ENCODE measurements around the gene MMP3. TPM values are rescaled to one million over a fixed set of nuclear protein-coding genes. Genes with fewer than 3 reads are reported as not detected.

MMP3 gene
- total RNA-seq, 1 experiment from 2014 or later: not detected

- H3K79me2 ChIP-seq (ENCODE audit: insufficient read depth, low read length): no peaks in the 10 kb centered on the region
- no peaks in the 10 kb centered on the region for H3K9me2 ChIP-seq (ENCODE audit: insufficient read depth)
- H3K4me1 ChIP-seq (ENCODE audit: control insufficient read depth in 1 of 2, insufficient read depth in 2 of 2, low read length in 2 of 2): no peaks in the 10 kb centered on the region
- no peak for TF ChIP-seq FOSL1 (IDR thresholded peaks at IDR 0.05; ENCODE audit: low read depth)
- no peak for TF ChIP-seq SIN3A (IDR thresholded peaks at IDR 0.05; ENCODE audit: low read depth)
- no peak for TF ChIP-seq POLR2AphosphoS5 (IDR thresholded peaks at IDR 0.05; ENCODE audit: low read depth, low read length)
- TF ChIP-seq MAX (IDR thresholded peaks at IDR 0.05): no peak
- TF ChIP-seq EGR1 (IDR thresholded peaks at IDR 0.05; ENCODE audit: low read depth): no peak
- TF ChIP-seq CBX3 (IDR thresholded peaks at IDR 0.05; ENCODE audit: low read depth): no peak
- TF ChIP-seq SRF (IDR thresholded peaks at IDR 0.05; ENCODE audit: low read depth): no peak
- no peak for TF ChIP-seq ZNF274 (IDR thresholded peaks at IDR 0.05; ENCODE audit: low read depth, low read length)
- no peak for TF ChIP-seq ZBTB33 (IDR thresholded peaks at IDR 0.05; ENCODE audit: extremely low read depth, insufficient replicate concordance, low read length)
- TF ChIP-seq ELF1 (IDR thresholded peaks at IDR 0.05; ENCODE audit: borderline replicate concordance, low read depth): no peak
- TF ChIP-seq CEBPB (IDR thresholded peaks at IDR 0.05; ENCODE audit: low read depth): no peak
- TF ChIP-seq YY1 (IDR thresholded peaks at IDR 0.05; ENCODE audit: extremely low read depth, insufficient replicate concordance, low read depth, low read length): no peak
- TF ChIP-seq ATF3 (IDR thresholded peaks at IDR 0.05): no peak
- no peak for TF ChIP-seq RAD21 (IDR thresholded peaks at IDR 0.05; ENCODE audit: low read depth)
- no peak for TF ChIP-seq REST (IDR thresholded peaks at IDR 0.05; ENCODE audit: low read depth)
- ATAC-seq (no peak), DNase-seq (ENCODE audit: low read depth, low spot score) (no peak)
- H3K27ac ChIP-seq (ENCODE audit: low read depth, low read length): no peak overlapping the region
- H3K36me3 ChIP-seq (ENCODE audit: control insufficient read depth in 1 of 2, insufficient read depth in 2 of 2, low read length in 2 of 2): no peaks in the 10 kb centered on the region
- no peaks in the 10 kb centered on the region for H4K20me1 ChIP-seq (ENCODE audit: insufficient read depth)
- no peaks in the 10 kb centered on the region for H3K9me3 ChIP-seq (ENCODE audit: control insufficient read depth in 1 of 2, insufficient read depth in 1 of 2, low read depth in 1 of 2, low read length in 2 of 2)
- no peak overlapping the region for H2AFZ ChIP-seq (ENCODE audit: low read depth, low read length, poor library complexity, severe bottlenecking)
- CTCF ChIA-PET: no interaction called here
- RAD21 ChIA-PET (ENCODE audit: low non-redundant PET in 1 of 2, low total read pairs in 2 of 2, uncharacterized antibody in 2 of 2, unreplicated experiment in 2 of 2): no interaction called here
- no peak overlapping the region for H3K4me3 ChIP-seq (replicated peaks in 1 of 2; ENCODE audit: low read depth in 1 of 2, low read length in 2 of 2)
- no peaks in the 10 kb centered on the region for H3K27me3 ChIP-seq (ENCODE audit: insufficient read depth, low read length)
- BruUV-seq (replicated peaks): no TSS peak
- no peak overlapping the region for H3K4me2 ChIP-seq (ENCODE audit: low read length)
- no peak overlapping the region for H3K9ac ChIP-seq (ENCODE audit: low read length)
- POLR2A ChIA-PET: no interaction called here
- intact Hi-C loops (cut with micrococcal nuclease): no loop called here
Measured at GRCh38 chr11:102830001-102830727, 13.2 kb downstream of the MMP3 start.

Measured in HCT116 (cell line).